Suprapubic skin (tissue), 4 donors: Measurements from ENCODE around the gene MGAT5B. TPM values are rescaled to one million over a fixed set of nuclear protein-coding genes. Genes with fewer than 3 reads are reported as not detected.

ENCODE experiments used
- DNase-seq, 2 donors: peaks; one replicate each; pipeline ENCODE4 v3.0.0-alpha.2; 2019; ENCODE audit warnings: low spot score in 2 of 2
- H3K27ac ChIP-seq: fragments of 200-600 bp; sonication (generic); one replicate; pipeline ENCODE4 v1.5.1; 2019
- H3K27me3 ChIP-seq: fragments of 200-600 bp; sonication (generic); one replicate; pipeline ENCODE4 v1.5.1; 2019
- H3K36me3 ChIP-seq: fragments of 200-600 bp; sonication (generic); one replicate; pipeline ENCODE4 v1.5.1; 2019
- H3K4me1 ChIP-seq: fragments of 200-600 bp; sonication (generic); one replicate; pipeline ENCODE4 v1.5.1; 2019
- H3K4me3 ChIP-seq: fragments of 200-600 bp; sonication (generic); one replicate; pipeline ENCODE4 v1.5.1; 2019; ENCODE audit warnings: mild to moderate bottlenecking
- H3K9me3 ChIP-seq: fragments of 200-600 bp; sonication (generic); one replicate; pipeline ENCODE4 v1.5.1; 2019
- EP300 ChIP-seq: sonication (generic); formaldehyde crosslinking; IDR thresholded peaks from one replicate; pipeline ENCODE4 v1.6.1; 2017; ENCODE audit warnings: antibody characterized with exemption
- POLR2A ChIP-seq, 2 donors: fragments of 450-650 bp; IDR thresholded peaks; one replicate each; pipeline ENCODE4 v1.6.1; 2017; ENCODE audit warnings: antibody characterized with exemption in 2 of 2, mild to moderate bottlenecking in 2 of 2, moderate library complexity in 2 of 2
- POLR2AphosphoS5 ChIP-seq, 3 donors: sonication (generic); formaldehyde crosslinking; IDR thresholded peaks; one replicate each; pipeline ENCODE4 v1.6.1; 2017; ENCODE audit warnings: antibody characterized with exemption in 3 of 3
- WGBS: methylation state at CpG from one replicate; pipeline ENCODE4 v1.1.5; 2018; 5-methylcytosine and 5-hydroxymethylcytosine counted together
- total RNA-seq, 4 donors: library from RNA; depleted of rRNA; stranded (reverse); fragments of >200 nt; gene quantifications; one replicate each; pipeline ENCODE4 v1.1.0, GENCODE V29; 2016
- TF ChIP-seq, protein P1 (sequence below), 2 donors: fragments of 200-600 bp in 1 of 2; fragments of 450-650 bp in 1 of 2; sonication (generic) in 1 of 2; IDR thresholded peaks; one replicate each; pipeline ENCODE4 v1.5.1; 2016 to 2019; ENCODE audit warnings: antibody characterized with exemption in 2 of 2, mild to moderate bottlenecking in 1 of 2, moderate library complexity in 1 of 2

The MGAT5B gene
- total RNA-seq, 4 donors from 2014 or later = 0.26 to 0.72 (median 0.30) TPM; not detected in 1

DNA sequence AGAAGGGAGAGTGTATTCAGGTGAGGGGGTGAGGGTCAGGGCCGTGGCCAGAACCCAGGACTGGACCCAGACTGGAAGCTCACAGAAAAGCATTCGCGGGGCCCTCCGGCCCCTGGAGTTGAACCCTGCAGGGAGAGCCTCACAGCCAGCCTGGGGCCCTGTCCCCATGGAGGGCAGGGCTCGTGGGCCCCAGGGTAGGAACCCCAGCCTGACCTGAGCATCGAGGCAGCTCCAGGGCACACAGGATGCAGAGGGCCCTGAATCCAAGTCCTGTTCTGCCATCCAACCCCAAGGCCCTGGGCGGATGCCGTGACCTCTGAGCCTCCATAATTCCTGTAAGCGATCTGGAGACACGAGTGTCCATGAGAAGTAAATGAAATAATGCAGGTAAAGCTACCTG is 79.1 kb downstream of the MGAT5B start:
- no peak overlapping the region for H3K27ac ChIP-seq
- H3K27me3 ChIP-seq = peaks cover 37% of the 10 kb centered on the region
- H3K36me3 ChIP-seq = no peaks in the 10 kb centered on the region
- no peak for TF ChIP-seq EP300
- no peak for TF ChIP-seq POLR2A (IDR thresholded peaks at IDR 0.05)
- TF ChIP-seq, protein P1, sequence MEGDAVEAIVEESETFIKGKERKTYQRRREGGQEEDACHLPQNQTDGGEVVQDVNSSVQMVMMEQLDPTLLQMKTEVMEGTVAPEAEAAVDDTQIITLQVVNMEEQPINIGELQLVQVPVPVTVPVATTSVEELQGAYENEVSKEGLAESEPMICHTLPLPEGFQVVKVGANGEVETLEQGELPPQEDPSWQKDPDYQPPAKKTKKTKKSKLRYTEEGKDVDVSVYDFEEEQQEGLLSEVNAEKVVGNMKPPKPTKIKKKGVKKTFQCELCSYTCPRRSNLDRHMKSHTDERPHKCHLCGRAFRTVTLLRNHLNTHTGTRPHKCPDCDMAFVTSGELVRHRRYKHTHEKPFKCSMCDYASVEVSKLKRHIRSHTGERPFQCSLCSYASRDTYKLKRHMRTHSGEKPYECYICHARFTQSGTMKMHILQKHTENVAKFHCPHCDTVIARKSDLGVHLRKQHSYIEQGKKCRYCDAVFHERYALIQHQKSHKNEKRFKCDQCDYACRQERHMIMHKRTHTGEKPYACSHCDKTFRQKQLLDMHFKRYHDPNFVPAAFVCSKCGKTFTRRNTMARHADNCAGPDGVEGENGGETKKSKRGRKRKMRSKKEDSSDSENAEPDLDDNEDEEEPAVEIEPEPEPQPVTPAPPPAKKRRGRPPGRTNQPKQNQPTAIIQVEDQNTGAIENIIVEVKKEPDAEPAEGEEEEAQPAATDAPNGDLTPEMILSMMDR (IDR thresholded peaks at IDR 0.05) = no peak
- no peak for TF ChIP-seq POLR2AphosphoS5 (IDR thresholded peaks at IDR 0.05)
- no peaks in the 10 kb centered on the region for H3K9me3 ChIP-seq
- no peak for DNase-seq
- no CpG with 5 or more reads among the region's 10 CpGs for WGBS
- H3K4me1 ChIP-seq = no peaks in the 10 kb centered on the region
- H3K4me3 ChIP-seq = no peak overlapping the region

- H3K4me1 ChIP-seq = no peaks in the 10 kb centered on the region
- DNase-seq = no peak
- no peaks in the 10 kb centered on the region for H3K36me3 ChIP-seq
- 79% methylated on average over 9 of the region's 17 CpGs for WGBS
- H3K9me3 ChIP-seq = no peaks in the 10 kb centered on the region
- peaks cover 32% of the 10 kb centered on the region for H3K27me3 ChIP-seq
- TF ChIP-seq EP300 = no peak
- H3K4me3 ChIP-seq = no peak overlapping the region
- H3K27ac ChIP-seq = no peak overlapping the region
These were observed 79.6 kb downstream of the MGAT5B start for GRCh38 chr17:76947771-76948170.

- H3K4me1 ChIP-seq = no peaks in the 10 kb centered on the region
- TF ChIP-seq, protein P1 (IDR thresholded peaks at IDR 0.05) = no peak
- TF ChIP-seq POLR2A (IDR thresholded peaks at IDR 0.05) (no peak), EP300 (no peak), POLR2AphosphoS5 (IDR thresholded peaks at IDR 0.05) (no peak)
- no peaks in the 10 kb centered on the region for H3K9me3 ChIP-seq
- WGBS = 100% methylated on average over 4 of the region's 10 CpGs
- no peak for DNase-seq
- peaks cover 30% of the 10 kb centered on the region for H3K27me3 ChIP-seq
- no peaks in the 10 kb centered on the region for H3K36me3 ChIP-seq
- H3K27ac ChIP-seq = no peak overlapping the region
- H3K4me3 ChIP-seq = no peak overlapping the region
These were observed 80.1 kb downstream of the MGAT5B start for GRCh38 chr17:76948301-76948700.

DNA sequence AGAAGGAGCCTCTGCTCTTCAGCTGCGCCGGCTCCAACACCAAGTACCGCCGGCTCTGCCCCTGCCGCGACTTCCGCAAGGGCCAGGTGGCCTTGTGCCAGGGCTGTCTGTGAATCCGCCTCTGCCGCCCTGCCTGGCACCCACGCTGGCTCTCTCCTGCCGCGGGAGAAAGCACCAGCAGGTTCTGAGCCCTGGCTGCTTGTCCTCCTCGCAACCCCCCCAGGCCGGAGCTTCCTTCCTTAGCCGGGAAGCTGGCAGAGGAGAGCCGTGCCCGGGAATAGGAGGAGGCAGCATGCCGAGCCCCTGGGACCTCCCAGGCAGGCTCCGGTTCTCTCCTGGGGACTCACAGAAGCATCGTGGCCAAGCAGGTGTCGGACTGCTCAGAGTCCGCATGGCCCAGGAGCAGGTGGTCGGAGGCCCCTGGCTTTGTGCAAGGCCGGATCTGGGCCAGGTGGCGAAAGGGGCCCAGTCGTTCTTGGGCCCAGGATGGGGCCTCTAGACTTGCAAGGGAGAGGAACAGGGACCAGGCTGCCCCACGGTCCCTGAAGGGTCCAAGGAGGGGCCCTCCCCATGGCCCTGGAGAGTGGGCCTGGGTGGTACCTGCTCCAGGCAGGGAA is 80.6 kb downstream of the MGAT5B start:
- peaks cover 29% of the 10 kb centered on the region for H3K27me3 ChIP-seq
- no peak overlapping the region for H3K27ac ChIP-seq
- WGBS = 55% methylated on average over 4 of the region's 27 CpGs
- H3K36me3 ChIP-seq = no peaks in the 10 kb centered on the region
- no peaks in the 10 kb centered on the region for H3K4me1 ChIP-seq
- H3K9me3 ChIP-seq = no peaks in the 10 kb centered on the region
- H3K4me3 ChIP-seq = no peak overlapping the region
- TF ChIP-seq, protein P1 (IDR thresholded peaks at IDR 0.05) = no peak
- TF ChIP-seq POLR2A (IDR thresholded peaks at IDR 0.05) (no peak), EP300 (no peak), POLR2AphosphoS5 (IDR thresholded peaks at IDR 0.05) (no peak)
- no peak for DNase-seq

DNA sequence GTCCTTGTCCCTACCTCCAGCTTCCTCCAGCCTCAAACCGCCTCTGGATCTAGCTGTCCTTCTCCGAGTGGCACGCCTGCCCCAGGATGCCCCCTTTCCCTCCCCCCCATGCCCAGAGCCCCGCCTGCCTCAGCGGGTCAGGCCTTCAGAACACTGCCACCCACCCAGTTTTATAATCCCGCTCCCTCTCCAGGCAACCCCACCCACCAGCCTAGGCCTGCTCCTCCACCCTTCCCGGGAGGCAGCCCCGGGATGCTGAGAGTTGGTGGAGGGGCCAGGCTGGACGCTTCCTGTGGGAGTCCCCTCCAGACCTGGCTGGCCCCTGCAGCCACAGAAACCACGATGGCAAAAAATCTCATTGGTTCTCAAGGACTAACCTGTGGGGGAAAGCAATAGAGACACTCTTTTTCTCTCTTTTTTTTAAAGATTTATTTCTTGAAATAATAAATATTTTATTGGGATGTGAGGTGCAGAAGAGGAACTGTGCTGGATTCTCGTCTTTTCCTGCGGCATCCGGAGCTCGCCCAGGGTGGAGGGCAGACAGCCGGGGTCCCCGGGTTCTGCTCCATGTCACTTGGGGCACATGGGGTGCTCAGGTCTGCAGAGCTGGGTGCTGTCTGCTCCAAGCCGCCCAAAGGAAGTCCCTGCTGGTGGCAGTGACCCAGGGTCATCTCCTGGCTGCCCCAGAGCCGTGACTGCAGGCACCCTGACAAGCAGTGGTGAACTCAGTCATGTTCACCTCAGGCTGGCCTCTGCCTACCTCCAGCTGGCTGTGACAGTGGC is 81.9 kb downstream of the MGAT5B start:
- Histone ChIP-seq H3K27me3 (peaks cover 23% of the 10 kb centered on the region), H3K27ac (no peak overlapping the region), H3K4me1 (no peaks in the 10 kb centered on the region), H3K36me3 (no peaks in the 10 kb centered on the region), H3K4me3 (no peak overlapping the region), H3K9me3 (no peaks in the 10 kb centered on the region)
- WGBS = 49% methylated on average over 17 of the region's 18 CpGs
- no peak for TF ChIP-seq EP300
- no peak for TF ChIP-seq POLR2A (IDR thresholded peaks at IDR 0.05)
- TF ChIP-seq, protein P1 (IDR thresholded peaks at IDR 0.05) = no peak
- no peak for TF ChIP-seq POLR2AphosphoS5 (IDR thresholded peaks at IDR 0.05)
- no peak for DNase-seq
